ENCODE measurements around the gene IL1RN. TPM values are rescaled to one million over a fixed set of nuclear protein-coding genes. Genes with fewer than 3 reads are reported as not detected.
A peak's percentile ranks its signal among the peaks of the same experiment; 100 is the strongest.

The IL1RN gene
- total RNA-seq, 1 donor from 2014 or later: not detected

GRCh38 chr2:113133704-113134598, 6.6 kb downstream of the IL1RN start:
- no peak for DNase-seq
- no peak overlapping the region for H3K4me3 Mint-ChIP-seq (ENCODE audit: unreplicated experiment)
- H3K36me3 Mint-ChIP-seq (ENCODE audit: unreplicated experiment): no peaks in the 10 kb centered on the region

GRCh38 chr2:113134717-113135116, 7.3 kb downstream of the IL1RN start:
- Mint-ChIP-seq H3K9me3 (ENCODE audit: unreplicated experiment) (no peaks in the 10 kb centered on the region), H3K27me3 (ENCODE audit: unreplicated experiment) (peaks cover 5% of the 10 kb centered on the region), H3K27ac (ENCODE audit: unreplicated experiment) (no peak overlapping the region), H3K36me3 (ENCODE audit: unreplicated experiment) (no peaks in the 10 kb centered on the region), H3K4me1 (ENCODE audit: low read depth, unreplicated experiment) (no peaks in the 10 kb centered on the region), H3K4me3 (ENCODE audit: unreplicated experiment) (no peak overlapping the region)
- DNase-seq: no peak
- TF ChIP-seq CTCF (IDR thresholded peaks at IDR 0.05; ENCODE audit: partially characterized antibody, unreplicated experiment): no peak

More at GRCh38 chr2:113133704-113134598, 6.6 kb downstream of the IL1RN start:
- no peaks in the 10 kb centered on the region for H3K9me3 Mint-ChIP-seq (ENCODE audit: unreplicated experiment)
- TF ChIP-seq CTCF (IDR thresholded peaks at IDR 0.05; ENCODE audit: partially characterized antibody, unreplicated experiment): no peak
- H3K27me3 Mint-ChIP-seq (ENCODE audit: unreplicated experiment): peaks cover 5% of the 10 kb centered on the region
- H3K4me1 Mint-ChIP-seq (ENCODE audit: low read depth, unreplicated experiment): no peaks in the 10 kb centered on the region
- H3K27ac Mint-ChIP-seq (ENCODE audit: unreplicated experiment): no peak overlapping the region

- H3K27me3 Mint-ChIP-seq (ENCODE audit: unreplicated experiment): peaks cover 5% of the 10 kb centered on the region
- TF ChIP-seq CTCF (IDR thresholded peaks at IDR 0.05; ENCODE audit: partially characterized antibody, unreplicated experiment): no peak
- no peaks in the 10 kb centered on the region for H3K36me3 Mint-ChIP-seq (ENCODE audit: unreplicated experiment)
- H3K4me3 Mint-ChIP-seq (ENCODE audit: unreplicated experiment): no peak overlapping the region
- no peak overlapping the region for H3K27ac Mint-ChIP-seq (ENCODE audit: unreplicated experiment)
- no peak for DNase-seq
- H3K9me3 Mint-ChIP-seq (ENCODE audit: unreplicated experiment): no peaks in the 10 kb centered on the region
- H3K4me1 Mint-ChIP-seq (ENCODE audit: low read depth, unreplicated experiment): no peaks in the 10 kb centered on the region
Measured at GRCh38 chr2:113135317-113135716, 7.9 kb downstream of the IL1RN start.

- DNase-seq: peak; percentile 27
- no peaks in the 10 kb centered on the region for H3K4me1 Mint-ChIP-seq (ENCODE audit: low read depth, unreplicated experiment)
- no peaks in the 10 kb centered on the region for H3K36me3 Mint-ChIP-seq (ENCODE audit: unreplicated experiment)
- H3K27me3 Mint-ChIP-seq (ENCODE audit: unreplicated experiment): peaks cover 5% of the 10 kb centered on the region
- H3K27ac Mint-ChIP-seq (ENCODE audit: unreplicated experiment): no peak overlapping the region
- no peaks in the 10 kb centered on the region for H3K9me3 Mint-ChIP-seq (ENCODE audit: unreplicated experiment)
- no peak overlapping the region for H3K4me3 Mint-ChIP-seq (ENCODE audit: unreplicated experiment)
- peak; percentile 79 for TF ChIP-seq CTCF (IDR thresholded peaks at IDR 0.05; ENCODE audit: partially characterized antibody, unreplicated experiment)
Measured at GRCh38 chr2:113136828-113137775, 9.7 kb downstream of the IL1RN start.

All from glutamatergic neuron (in vitro differentiated cells).